ENCODE data around the gene PRSS3.
"Not testable (repeated sequence)": the region's sequence is repeated elsewhere in the genome, so short reads cannot be mapped to it uniquely, and the experiment has no call there.

The PRSS3 gene

DNA sequence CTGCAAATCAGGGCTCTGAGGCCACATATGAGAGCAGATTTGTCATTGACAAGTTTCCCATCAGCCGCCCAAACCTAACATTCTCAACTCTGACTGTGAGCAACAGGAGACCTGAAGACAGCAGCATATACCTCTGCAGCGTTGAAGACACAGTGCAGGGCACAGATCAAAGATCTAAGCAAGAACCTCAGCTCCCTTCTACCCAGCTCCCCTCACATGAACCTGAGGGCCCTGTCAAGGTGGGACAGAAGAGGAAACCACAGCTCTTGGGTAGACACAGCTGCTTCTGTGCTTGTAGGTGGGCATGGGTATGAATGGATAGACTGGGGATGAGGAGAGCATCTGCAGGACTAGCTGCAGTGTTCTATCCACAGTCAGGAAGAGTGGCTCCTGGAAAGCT is 8.7 kb upstream of the PRSS3 start:
- H3K27ac ChIP-seq: no peak overlapping the region
- ChIA-PET CTCF (interaction anchor here (0.6 to 0.8 kb wide), 2 partner anchors 18 to 161 kb away, joined by 5 to 6 read pairs; no protein-coding TSS in a partner anchor), POLR2A (ENCODE audit: low non-redundant PET) (no interaction called here)
- DNase-seq (ENCODE audit: low spot score): no peak
- TF ChIP-seq, protein P1, sequence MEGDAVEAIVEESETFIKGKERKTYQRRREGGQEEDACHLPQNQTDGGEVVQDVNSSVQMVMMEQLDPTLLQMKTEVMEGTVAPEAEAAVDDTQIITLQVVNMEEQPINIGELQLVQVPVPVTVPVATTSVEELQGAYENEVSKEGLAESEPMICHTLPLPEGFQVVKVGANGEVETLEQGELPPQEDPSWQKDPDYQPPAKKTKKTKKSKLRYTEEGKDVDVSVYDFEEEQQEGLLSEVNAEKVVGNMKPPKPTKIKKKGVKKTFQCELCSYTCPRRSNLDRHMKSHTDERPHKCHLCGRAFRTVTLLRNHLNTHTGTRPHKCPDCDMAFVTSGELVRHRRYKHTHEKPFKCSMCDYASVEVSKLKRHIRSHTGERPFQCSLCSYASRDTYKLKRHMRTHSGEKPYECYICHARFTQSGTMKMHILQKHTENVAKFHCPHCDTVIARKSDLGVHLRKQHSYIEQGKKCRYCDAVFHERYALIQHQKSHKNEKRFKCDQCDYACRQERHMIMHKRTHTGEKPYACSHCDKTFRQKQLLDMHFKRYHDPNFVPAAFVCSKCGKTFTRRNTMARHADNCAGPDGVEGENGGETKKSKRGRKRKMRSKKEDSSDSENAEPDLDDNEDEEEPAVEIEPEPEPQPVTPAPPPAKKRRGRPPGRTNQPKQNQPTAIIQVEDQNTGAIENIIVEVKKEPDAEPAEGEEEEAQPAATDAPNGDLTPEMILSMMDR (conservative IDR thresholded peaks at IDR 0.05; ENCODE audit: low read depth): no peak

DNA sequence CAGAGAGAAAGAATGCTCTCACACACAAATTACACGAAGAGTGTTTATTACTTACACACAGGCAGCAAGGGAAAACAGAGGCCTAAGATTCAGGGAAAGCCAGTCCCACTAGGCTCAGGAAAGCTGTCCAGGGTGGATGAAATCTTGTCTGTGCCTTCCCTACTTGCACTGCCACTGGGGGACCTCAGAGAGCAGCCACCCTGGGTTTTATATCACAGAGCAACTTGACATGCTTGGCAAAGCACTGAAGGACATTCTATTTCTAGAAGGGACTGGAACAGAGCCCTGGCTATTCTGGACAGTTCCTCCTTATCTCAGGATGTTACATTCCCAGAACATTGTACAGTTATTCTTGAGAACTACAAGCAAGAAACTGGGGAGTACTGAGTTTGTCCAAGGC is 7.5 kb upstream of the PRSS3 start:
- CTCF ChIA-PET: interaction anchor here (0.6 kb wide), 1 partner anchor 53 kb away, joined by 3 read pairs; no protein-coding TSS in a partner anchor
- TF ChIP-seq, protein P1 (conservative IDR thresholded peaks at IDR 0.05; ENCODE audit: low read depth): no peak
- no peak for DNase-seq (ENCODE audit: low spot score)
- no peak overlapping the region for H3K27ac ChIP-seq
- POLR2A ChIA-PET (ENCODE audit: low non-redundant PET): no interaction called here

DNA sequence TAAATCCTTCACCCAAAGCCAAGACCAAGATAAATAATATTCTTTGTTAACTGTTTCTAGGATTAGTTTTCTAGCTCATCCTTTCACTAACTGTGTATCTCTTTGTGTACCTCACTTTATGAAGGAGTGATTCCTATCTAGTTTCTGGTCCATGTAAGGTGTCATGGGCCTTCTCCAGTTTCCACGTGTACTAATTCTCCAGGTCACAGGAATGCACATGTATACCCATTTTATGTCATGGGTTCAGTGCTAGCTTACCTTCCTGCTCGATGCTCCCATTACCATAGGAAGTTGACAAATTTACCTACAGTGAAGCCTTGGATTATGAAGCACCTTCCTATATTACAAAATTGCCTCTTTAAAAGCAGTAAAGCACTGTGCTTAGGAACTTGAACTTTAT is 5.9 kb upstream of the PRSS3 start:
- H3K27ac ChIP-seq; CTCF ChIA-PET; DNase-seq (ENCODE audit: low spot score): not testable (repeated sequence)
- POLR2A ChIA-PET (ENCODE audit: low non-redundant PET): interaction anchor here (0.6 kb wide), 1 partner anchor 147 kb away, joined by 8 read pairs; no protein-coding TSS in a partner anchor

DNA sequence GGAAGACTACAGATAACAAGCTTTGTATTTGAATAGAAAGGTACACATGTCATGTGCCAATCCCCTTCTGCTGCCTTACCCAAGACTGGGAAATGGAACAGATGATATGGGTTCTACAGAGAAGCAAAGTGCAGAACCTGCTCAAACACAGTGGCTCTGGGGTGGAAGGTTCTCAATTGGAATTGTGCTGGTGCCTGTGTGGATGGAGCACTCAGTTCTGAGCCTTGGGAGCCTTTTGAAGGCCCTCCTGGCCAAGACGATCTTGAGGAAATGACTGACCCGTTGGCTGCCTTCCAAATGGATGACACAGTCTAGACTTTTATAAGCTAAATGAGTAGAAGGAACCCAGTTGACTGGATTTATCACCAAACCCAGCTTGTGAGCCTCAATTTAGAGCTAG is 4.2 kb upstream of the PRSS3 start:
- H3K27ac ChIP-seq: no peak overlapping the region
- TF ChIP-seq, protein P1 (conservative IDR thresholded peaks at IDR 0.05; ENCODE audit: low read depth): no peak
- ChIA-PET CTCF (interaction anchor here (1.3 kb wide), 1 partner anchor 23 kb away, joined by 4 read pairs; no protein-coding TSS in a partner anchor), POLR2A (ENCODE audit: low non-redundant PET) (no interaction called here)
- DNase-seq (ENCODE audit: low spot score): no peak

DNA sequence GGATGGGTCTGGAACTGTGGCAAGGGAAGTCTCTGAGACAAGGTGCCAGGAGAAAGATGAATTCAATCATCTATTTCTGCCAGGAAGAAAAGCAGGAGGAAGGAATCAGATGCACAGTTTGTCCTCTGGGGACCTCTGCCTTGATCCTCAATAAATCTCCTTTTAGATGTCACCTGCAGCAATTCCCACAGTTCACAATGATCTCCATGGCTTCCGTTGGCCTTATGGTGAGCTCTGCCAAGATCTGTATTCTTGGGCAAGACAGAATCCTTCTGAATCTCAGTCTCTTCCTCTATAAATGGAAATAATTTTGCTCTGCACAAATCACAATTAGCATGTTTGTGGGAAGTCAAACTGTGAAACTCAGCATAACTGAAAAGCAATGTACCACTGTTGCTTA is 1.9 kb upstream of the PRSS3 start:
- H3K27ac ChIP-seq; POLR2A ChIA-PET (ENCODE audit: low non-redundant PET); DNase-seq (ENCODE audit: low spot score): not testable (repeated sequence)
- CTCF ChIA-PET: interaction anchor here (0.6 kb wide), 1 partner anchor 14 kb away, joined by 3 read pairs; no protein-coding TSS in a partner anchor

DNA sequence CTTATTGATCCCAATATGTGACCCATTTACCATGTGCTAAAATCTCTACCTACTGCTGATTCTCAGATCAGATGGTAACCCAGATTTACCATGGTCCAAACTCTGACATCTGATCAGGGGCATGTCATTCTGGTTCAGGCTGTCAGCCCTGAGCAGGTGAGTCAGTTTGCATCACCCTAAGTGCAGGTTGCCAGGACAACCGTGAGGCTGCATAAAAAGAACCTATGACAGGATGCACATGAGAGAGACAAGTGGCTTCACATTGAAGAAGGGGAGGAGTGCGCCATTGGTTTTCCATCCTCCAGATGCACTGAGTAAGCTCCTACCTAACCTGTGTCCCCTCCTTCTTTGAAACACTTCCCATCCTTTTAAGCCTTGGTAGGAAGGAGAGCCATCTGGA is 801 bp upstream of the PRSS3 start:
- ChIA-PET CTCF (interaction anchor here (0.6 kb wide), 1 partner anchor 38 kb away, joined by 3 read pairs; no protein-coding TSS in a partner anchor), POLR2A (ENCODE audit: low non-redundant PET) (no interaction called here)
- TF ChIP-seq, protein P1 (conservative IDR thresholded peaks at IDR 0.05; ENCODE audit: low read depth): no peak
- H3K27ac ChIP-seq: no peak overlapping the region
- no peak for DNase-seq (ENCODE audit: low spot score)

DNA sequence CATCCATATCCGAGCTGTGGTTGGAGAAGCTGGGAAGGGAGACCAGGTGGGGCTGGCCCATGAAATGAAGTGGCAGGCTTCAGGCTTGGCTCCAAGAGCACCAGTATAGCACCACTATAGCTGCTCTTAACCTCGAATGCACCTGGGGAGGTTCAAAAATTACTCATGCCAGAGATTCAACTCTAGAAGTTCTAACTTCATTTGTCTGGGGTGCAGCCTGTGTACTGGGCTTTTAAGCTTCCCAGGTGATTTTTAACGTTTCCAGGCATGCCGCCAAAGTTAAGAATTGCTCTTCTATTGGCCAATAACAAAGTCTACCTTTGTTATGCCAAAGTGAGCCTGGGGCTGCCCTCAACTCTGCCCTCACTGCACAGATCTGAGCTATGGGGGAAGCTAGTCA is 458 bp downstream of the PRSS3 start:
- H3K27ac ChIP-seq: no peak overlapping the region
- ChIA-PET POLR2A (ENCODE audit: low non-redundant PET) (no interaction called here), CTCF (no interaction called here)
- TF ChIP-seq, protein P1 (conservative IDR thresholded peaks at IDR 0.05; ENCODE audit: low read depth): no peak
- no peak for DNase-seq (ENCODE audit: low spot score)

DNA sequence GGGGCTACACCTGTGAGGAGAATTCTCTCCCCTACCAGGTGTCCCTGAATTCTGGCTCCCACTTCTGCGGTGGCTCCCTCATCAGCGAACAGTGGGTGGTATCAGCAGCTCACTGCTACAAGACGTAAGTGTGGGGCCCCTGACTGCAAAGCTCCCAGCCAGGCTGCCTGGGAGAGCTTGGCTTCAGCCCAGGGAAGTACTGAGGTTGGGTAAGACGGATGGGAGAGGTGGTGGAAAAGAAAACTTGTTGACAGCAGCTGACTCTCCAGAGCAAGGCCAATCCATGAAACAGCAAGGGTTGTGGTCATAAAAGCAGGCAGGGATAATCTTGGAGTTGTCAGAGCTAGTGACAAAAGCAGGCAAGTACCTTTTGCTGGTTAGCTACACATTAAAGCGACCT is 1.3 kb downstream of the PRSS3 start:
- DNase-seq (ENCODE audit: low spot score); H3K27ac ChIP-seq; POLR2A ChIA-PET (ENCODE audit: low non-redundant PET); CTCF ChIA-PET: not testable (repeated sequence)
